COLO668 (cell line): ENCODE measurements around the gene ETV6.
"Not testable (repeated sequence)": the region's sequence is repeated elsewhere in the genome, so short reads cannot be mapped to it uniquely, and the experiment has no call there.

Source experiments
- DNase-seq: peaks from one replicate; lab custom pipeline; 2025; ENCODE audit not compliant: unreplicated experiment; lab: John Stamatoyannopoulos, UW

Gene ETV6

DNA sequence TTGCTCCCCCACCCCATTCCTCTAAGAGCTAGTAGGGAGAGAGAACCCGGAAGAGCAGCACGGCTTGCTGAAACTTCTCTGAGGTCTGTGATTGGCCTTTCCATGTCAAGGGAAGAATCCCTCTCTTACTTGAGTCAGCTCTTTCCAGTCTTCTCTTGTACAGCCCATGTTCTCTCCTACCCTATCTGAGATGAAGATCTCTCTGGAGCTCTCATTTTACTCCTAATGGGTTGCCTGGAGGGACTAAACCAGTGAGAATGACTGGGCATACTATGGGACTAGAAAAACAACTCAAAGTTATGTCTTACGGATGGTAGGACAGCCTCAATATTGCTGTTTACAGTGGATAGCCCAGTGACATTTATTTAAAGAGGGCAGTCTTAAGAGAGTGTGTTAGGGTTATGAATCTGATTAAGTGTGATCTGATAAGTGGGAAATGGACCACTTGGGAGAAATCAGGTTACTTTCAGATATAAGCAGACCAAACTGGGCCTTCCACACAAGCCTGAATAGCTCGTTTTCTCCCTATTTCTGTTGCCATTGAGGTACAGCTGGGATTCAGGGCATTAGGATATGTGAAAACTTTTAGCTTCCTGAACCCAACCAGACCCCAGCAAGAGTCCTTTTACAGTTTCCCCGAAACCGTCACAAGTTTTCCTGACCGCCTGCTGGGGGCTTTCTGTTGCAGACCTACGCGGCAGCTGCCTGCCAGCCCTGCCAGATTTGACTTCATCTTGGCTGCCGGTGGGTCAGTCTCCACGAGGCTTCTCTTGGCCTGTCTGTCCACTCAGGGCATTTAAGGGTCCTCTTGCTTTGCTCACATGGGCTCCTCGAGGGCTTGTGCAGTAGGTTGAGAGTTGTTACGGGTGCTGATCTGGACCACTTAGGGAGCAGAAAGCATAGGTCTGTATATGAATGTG lies 16.9 kb downstream of the ETV6 start:
- DNase-seq = no peak

DNA sequence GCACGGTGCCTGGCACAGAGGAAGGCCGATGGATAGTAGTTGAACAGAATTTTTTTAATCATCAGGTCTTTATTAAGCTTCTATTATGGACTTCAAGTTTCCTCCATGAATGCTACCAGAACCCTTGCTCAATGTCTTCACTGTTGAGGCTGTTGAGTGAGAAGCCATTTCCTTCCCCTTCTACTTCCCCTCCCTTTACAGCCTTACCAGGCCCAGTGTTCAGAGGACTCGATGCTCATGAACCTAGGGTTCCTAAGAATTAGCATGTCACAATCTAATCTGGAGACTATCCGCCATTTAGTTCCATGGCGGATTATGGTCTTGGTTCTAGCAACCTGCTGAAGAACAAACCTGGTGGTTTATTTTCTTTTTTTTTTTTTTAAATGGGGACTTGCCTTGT lies 17.7 kb downstream of the ETV6 start:
- DNase-seq = no peak

DNA sequence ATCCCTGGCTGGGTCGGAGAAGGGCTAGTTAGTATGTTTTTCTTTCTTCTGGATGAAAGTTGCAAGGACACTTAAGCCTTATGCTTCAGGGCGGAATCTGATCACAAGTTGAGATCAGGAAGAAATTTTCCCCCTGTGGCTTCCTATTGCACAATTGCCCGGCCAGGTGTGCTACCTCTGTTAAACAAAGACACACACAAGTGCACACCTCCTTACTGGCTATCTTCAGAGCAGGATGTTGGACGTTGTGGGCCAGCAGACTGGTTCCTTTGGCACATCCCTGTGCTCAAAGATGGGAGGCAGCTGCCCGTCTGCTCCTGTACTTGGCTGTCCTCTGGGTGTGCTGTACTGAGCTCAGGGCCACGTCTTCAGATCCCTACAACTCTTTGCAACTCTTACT lies 19.1 kb downstream of the ETV6 start:
- no peak for DNase-seq

DNA sequence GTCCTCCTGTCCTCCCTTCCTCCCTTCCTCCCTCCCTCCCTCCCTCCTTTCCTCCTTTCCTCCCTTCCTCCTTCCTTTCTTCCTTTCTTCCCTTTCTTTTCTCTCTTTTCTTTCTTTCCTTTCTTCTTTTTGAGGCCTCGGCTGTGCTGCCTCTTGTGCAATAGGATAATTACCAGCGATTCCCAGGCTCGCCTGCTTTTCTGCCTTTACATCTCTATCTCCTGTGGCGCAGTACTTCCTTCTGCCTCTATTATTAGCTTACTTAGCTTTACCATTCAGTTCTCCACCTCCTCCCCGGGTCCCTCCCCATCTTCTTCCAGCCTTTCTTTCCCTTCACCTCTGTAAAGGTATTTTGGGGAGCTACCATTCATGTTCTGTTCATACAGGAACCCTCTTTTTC lies 19.9 kb downstream of the ETV6 start:
- no peak for DNase-seq

DNA sequence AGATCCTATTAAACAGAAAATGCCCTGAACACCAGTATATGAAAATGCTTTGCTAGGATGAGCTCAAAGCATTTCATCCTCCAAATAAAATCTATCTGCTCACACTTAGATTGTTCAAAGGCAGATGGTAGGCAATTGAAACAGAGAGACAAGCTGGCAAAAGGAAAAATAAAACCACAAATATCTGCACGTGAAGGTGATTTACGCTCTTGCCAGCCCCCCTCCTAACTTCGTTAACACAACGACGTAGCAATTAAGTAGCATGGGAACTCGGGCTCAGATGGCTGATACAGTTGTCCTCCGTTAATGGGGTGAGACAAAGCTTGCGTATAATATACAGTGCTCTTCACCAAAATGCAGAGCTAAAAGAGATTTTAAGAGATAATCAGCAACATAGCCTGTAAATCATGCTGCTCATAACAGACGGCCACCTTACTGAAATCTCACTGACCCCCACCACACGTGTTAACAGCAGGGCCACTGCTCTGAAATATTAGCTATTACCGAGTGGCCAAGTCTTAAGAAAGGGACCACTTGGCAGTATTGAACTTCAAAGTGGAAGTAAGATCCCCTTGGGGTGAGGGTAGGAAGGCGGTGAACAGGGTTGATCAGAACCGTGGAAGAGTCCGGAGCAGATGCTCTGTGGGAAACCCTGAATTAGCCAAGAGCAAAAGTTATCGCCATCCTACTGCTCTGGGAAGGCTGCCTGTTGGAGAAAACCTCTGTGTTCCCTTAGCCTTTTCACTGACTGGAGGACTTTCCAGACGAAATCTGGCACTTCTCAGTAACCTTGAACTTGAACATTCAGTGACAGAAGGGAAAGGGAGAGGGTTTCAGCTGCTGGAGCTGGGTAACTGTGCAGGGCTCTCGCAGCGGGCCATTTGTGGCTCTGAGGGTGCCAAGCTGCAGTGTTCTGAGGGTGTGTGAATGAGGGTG lies 23.1 kb downstream of the ETV6 start:
- DNase-seq = no peak

DNA sequence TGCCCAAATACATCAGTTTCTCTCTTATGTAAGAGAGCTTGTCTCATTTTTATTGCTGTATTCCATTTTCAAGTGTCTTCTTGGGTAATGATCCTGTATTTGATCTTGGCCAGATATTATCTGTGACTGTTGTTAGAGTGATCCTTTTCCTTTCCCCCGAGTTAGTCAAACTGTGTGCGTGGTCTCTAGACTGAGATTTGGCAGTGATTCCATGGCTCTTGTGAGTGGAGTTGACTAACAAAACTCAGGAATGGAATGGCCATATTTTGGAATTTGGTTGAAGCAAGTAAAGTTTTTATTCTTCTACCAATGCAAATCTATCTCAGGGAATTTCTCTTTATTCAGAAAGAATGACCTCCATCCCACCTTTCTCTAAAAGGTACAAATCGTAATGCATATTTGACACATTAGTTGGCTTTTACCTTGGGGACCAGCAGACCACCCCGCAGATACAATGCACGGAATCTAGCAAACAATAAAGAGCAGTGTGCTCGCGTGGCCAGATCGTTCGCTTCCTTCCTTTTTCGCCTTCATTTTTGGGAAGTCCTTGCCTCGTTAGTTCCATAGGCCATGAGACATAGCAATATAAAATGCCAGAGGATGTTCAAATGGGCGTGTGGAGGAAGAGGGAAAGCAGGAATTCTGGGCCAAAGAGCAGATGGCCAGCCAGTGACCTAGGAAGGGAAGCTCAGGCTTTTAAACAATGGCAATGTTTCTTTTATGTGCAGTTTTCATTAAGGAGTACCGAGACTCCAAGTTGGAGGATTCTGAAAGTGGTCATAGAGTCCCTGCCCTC lies 24.4 kb downstream of the ETV6 start:
- no peak for DNase-seq

DNA sequence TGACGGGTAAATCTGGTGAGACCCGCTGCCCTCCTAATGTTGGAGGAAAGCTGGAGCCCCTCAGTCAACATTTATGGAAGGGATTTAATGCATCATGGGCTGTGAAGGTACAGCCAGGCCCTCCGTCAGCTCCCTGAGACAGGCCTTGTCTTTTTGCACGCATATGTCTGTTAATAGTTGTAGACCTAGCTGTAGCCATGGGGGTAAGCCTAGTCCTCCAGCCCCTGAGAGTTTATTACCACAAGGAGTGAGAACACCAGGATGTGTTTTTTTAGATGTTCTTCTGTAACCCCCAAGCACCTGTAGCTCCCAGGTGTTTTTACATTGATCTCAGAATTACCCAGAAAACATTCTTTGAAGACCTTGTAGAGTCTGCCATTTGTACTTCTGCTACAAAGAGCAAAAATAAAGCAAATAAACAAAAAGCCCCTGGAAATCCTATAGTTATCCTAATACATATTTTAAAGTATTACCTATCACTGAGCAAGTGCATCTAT lies 25.5 kb downstream of the ETV6 start:
- DNase-seq = no peak

DNA sequence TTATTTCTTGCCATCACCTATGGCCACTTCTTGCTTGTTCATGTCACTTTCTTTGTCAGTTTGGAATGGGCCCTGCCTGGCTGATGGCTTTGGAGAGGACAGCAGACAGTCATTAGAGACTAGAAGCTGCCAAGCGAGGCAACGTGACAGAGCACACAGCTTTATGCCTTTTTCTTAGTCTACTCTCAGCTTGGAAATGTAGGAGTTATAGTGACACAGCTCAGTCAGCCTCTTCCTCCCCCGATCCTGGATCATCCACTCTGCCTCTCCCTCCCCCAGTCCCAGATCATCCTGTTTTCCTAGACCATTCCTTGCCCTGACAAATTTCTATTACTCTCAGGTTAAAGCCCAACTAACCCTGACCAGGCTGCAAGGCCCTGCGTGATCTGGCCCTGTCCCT lies 26.6 kb downstream of the ETV6 start:
- no peak for DNase-seq

DNA sequence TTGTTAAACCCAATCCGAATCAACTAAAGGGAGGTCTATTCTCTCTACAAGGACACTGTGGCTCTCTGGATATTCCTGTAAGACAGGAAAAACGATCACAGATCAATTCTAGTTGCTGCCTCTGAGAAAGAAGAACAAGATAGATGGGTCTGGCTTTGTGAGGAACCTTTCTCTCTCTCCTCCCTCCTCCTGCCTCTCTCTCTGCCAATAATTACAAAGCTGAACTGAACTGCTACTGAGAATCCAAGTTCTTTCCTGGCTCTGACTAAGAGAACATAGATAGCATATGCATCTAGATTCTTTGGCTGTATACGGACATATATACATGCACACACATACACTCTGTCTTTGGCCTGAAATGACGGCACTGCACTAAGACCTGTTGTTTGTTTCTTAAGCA lies 27.6 kb downstream of the ETV6 start:
- DNase-seq = no peak

DNA sequence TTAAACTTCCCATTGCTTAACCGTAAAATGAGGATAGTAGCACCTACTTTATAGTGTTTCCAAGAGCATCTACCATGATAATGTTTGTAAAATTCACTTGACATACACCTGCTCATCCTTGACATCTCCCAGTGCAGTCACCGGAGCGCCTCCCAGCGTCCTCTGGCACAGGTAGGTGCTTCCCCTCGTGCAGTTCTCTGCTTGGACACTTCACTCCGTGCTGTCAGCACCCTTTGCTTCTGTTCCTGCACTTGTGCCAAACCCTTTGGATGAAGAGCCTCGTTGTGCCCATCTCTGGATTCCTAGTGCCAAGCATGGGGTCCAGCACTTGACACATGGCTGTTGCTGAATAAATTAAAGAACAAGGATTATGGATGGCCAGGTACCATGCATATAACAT lies 28.3 kb downstream of the ETV6 start:
- no peak for DNase-seq

DNA sequence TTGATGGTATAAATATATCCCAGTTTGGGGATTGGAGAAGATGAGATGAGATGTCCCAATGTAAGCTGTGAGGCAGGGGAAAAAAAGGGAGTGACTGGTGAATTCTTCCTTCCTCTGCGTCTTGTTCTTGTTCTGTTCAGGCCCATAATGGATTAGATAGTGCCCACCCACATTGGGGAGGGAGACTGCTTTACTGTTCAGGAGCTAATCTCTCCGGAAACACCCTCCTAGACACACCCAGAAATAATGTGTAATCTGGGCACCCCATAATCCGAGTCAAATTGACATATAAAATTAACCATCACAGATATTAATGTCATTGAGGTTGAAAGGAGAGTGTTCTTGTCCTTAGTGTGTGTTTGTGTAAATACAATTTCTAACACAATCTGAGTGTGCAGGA lies 29.3 kb downstream of the ETV6 start:
- DNase-seq = no peak

DNA sequence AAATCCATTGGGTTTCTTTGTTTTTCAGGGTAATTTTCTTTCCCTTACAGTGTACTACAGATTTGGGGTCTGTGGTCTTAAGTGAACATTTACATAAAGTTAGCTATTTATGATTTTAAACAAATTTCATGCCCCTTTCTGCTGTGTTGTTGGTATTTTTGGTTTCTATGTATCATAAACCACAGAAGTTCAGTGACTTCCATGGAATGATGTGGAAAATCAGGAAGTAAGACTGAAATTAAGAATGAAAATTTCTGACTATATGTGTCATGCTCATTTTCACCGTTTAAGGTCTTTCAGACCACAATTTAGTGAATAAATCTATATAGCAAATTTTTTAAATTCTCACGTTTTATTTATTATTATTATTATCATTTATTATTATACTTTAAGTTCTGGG lies 31.7 kb downstream of the ETV6 start:
- no peak for DNase-seq

DNA sequence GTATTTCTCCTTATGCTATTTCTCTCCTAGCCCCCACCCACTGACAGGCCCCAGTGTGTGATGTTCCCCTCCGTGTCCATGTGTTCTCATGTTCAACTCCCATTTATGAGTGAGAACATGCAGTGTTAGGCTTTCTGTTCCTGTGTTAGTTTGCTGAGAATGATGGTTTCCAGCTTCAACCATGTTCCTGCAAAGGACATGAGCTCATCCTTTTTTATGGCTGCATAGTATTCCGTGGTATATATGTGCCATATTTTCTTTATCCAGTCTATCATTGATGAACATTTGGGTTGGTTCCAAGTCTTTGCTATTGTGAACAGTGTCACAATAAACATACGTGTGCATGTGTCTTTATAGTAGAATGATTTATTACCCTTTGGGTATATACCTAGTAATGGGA lies 32.2 kb downstream of the ETV6 start:
- DNase-seq = not testable (repeated sequence)

DNA sequence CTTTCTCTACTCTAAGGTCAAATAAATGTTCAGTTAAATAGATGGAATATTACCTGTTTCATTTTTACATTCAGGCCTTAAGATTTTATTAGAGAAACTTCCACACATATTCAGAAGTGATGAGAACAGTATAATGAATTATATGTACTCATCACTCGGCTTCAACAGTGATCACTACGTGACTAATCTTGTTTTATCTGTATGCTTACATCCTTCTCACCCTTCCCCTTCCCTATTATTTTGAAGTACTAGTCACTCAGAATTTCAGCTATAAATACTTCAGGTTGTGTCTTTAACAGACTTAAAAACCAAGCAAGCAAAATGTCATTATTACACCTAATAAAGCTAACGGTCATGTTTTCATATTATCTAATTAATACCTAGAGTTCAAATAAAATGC lies 34.9 kb downstream of the ETV6 start:
- no peak for DNase-seq

DNA sequence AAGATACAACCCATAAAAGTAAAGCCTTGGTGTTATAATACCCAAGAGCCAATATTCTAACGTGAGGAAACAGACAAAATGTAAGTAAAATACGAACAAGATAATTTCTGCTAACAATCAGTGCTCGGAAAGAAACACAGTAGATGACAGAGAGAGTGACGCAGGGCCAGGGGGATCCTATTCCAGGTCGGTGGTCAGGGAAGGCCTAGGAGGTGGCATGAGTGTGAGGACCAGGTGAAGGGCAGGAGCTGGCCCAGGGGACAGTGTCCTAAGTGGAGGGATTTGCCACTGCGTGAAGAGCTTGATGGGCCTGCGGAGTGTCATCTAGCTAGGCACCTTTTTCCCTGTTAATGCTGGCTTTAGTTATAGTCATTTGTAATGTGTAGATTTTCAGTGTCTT lies 35.3 kb downstream of the ETV6 start:
- no peak for DNase-seq

DNA sequence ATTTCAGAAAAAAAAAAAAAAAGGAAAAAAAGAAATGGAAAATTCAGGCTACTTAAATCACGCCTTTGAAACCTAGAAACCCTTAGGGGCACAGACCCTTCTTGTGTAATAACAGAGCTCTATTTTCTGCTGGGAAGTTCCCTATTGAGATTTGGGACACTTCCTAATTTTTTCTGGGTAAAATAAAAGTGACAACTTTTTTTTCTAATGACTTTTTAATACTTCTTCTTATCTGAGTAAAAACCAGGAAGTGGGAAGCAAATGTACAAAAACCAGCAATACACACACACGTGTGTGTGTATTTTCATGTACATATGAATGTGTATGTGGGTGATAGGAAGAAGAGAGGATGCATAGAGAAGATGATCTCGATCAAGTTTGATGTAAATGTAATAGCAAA lies 35.8 kb downstream of the ETV6 start:
- no peak for DNase-seq

DNA sequence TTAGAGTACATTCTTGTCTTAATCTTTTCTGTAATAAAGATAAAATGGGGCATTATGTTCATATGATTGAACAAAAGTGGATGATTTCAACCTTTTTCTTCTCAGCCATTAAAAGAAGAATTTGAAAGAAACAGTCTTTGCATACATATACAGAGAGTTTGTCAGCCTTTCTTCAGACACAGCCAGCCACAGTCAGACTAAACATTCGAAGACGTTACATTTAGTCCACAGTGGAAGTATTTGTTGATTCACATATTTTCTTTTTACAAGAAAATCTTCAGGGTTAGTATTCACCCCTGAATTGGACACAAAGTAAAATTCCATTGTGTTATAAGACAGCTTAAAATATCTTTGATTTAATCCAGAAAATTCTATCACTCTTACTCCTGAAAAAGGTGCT lies 36.2 kb downstream of the ETV6 start:
- no peak for DNase-seq

DNA sequence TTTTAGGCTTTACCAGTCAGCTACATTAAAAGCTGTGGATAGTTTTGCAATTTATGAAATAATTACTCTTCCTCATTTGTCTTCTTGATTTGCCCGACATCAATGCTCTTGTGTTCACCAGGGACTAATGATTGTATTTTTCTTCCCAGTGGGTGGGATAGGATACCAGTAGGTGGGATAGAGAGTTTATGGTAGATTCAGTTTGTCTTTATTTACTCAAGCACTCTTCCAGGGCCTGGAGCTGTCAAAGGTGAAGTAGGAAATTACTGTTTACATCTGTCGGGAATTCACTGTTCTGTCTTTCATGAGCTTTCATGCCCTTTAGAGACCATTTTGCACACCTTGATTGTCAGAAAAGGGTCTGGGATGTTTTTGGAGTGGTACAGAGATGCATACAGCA lies 36.6 kb downstream of the ETV6 start:
- DNase-seq = no peak

DNA sequence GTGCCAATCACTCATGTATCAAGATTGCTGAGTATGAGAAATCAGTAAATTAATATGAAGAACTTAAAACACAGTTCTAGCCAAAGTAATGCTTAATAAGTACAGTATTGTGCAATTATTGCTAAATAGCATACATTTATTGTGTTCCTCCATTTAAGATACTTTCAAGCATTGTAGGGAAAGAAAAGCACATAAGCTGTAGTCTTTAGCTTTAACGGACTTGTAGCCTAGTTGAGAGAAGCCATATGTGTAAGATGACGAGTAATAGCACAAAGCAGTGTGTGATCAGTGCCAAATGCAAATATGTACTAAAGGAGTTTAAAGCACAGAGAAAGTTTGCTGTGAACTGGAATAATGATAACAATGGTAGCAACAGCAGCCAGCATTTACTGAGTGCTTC lies 38.1 kb downstream of the ETV6 start:
- no peak for DNase-seq

DNA sequence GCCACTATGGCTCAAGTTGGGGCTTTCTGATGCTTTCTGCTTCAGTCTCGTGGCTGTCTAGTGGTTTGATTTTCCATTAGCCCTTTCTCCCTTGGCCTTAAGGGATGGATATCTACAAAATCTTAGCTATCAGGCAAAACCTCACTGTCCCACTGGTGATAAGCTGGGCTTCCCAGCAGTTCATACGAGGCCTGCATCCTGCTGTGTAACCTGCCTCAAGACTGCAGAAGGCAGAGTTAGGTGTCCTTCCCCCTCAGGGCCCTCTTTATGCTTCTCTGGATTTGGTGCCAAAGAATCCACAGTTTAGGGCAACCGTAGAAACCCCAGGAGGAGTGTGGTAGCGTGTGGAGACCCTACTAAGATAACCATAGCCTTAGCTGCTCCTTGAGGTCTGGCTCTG lies 38.9 kb downstream of the ETV6 start:
- no peak for DNase-seq

DNA sequence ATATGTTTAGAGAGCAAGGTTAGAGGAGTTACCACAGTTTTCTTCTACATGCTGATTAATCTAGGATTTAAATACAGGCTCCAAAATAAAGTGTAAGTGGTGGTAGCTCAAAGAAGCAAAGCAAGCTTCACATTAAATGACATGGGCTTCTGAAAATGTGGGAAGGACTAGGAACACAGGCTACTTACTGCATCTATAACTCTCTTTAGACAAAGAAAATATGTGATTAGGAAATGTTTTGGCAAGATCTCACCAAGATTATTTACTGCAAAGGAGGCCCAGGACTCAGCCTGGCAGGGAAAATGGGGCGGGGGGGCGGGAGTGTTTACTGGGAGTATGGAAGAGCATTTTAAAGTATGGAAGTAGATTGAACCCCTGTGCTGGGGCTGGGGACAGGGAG lies 39.4 kb downstream of the ETV6 start:
- no peak for DNase-seq
